SH-SY5Y (cell line): ENCODE results near the gene TSPO.

ENCODE experiments used
- GATA2 ChIP-seq: IDR thresholded peaks from 2 replicates; pipeline ENCODE4 v1.6.1; 2011; ENCODE audit warnings: mild to moderate bottlenecking, low read depth, low read length
- GATA3 ChIP-seq: IDR thresholded peaks from 2 replicates; pipeline ENCODE4 v1.6.1; 2011; ENCODE audit warnings: low read depth, mild to moderate bottlenecking, low read length, moderate library complexity

DNA sequence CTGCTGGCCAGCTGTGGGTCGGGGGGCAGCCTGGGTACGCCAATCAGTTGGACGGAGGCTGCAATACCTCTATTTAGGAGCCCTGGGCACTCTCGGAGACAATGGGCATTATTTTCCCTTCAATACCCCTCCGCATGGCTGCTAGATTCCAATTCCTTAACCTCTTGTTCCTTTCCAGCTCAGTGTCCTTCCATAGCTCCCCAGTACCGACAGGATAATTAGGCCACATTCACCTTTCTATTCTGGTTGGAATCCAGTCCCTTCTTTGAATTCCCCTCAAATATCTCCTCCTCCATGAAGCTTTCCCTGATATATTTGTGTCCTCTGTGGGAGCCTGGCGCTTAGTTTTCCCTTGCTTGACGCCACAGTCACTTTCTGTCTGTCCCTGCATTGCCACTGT is 45.1 kb upstream of the TSPO start:
- TF ChIP-seq GATA2 (no peak), GATA3 (no peak)
